ENCODE data around the gene LRRC4C. TPM values are rescaled to one million over a fixed set of nuclear protein-coding genes. Genes with fewer than 3 reads are reported as not detected.
"Not testable (repeated sequence)": the region's sequence is repeated elsewhere in the genome, so short reads cannot be mapped to it uniquely, and the experiment has no call there.

LRRC4C gene
- total RNA-seq, 2 donors from 2014 or later, result 1.3 TPM; not detected in 1

DNA sequence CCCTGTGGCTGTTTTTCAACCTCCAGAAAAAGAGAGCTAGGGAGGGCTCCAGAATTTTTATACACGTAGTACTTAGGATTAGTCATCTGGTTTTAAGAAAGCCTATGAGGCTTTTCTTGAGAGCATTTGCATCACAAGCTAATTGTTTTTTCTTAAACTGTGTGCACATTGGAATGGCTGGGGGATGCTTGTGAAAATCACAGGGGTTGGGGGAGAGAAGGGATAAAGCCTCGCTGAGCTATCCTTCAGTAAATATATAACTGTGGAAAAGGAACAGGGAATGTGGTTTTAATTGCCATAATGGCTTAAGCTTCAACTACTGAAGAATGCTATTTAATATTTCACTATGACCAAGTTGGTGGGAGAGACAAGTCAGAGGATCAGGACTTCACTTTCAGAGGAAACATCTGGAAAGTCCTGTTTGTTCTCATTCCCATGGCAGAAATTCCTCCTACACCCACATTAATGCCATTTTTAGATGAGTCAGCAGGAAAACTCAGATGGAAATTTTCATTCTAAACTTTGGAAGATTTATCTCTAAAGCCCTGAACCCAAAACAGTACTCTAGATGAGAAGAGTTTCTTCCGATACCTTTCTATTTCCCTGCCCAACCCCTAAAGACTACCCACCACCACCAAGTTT lies 591.3 kb downstream of the LRRC4C start:
- TF ChIP-seq, protein P1, sequence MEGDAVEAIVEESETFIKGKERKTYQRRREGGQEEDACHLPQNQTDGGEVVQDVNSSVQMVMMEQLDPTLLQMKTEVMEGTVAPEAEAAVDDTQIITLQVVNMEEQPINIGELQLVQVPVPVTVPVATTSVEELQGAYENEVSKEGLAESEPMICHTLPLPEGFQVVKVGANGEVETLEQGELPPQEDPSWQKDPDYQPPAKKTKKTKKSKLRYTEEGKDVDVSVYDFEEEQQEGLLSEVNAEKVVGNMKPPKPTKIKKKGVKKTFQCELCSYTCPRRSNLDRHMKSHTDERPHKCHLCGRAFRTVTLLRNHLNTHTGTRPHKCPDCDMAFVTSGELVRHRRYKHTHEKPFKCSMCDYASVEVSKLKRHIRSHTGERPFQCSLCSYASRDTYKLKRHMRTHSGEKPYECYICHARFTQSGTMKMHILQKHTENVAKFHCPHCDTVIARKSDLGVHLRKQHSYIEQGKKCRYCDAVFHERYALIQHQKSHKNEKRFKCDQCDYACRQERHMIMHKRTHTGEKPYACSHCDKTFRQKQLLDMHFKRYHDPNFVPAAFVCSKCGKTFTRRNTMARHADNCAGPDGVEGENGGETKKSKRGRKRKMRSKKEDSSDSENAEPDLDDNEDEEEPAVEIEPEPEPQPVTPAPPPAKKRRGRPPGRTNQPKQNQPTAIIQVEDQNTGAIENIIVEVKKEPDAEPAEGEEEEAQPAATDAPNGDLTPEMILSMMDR (IDR thresholded peaks at IDR 0.05), result no peak
- no peak for TF ChIP-seq POLR2A (IDR thresholded peaks at IDR 0.05)
- ATAC-seq (no peak), DNase-seq (no peak)
- Histone ChIP-seq H3K36me3 (replicated peaks in 1 of 2; ENCODE audit: insufficient read depth in 1 of 2, low read depth in 2 of 2) (no peaks in the 10 kb centered on the region), H3K9me3 (no peaks in the 10 kb centered on the region), H3K4me3 (no peak overlapping the region), H3K27me3 (no peaks in the 10 kb centered on the region), H3K27ac (no peak overlapping the region), H3K4me1 (no peaks in the 10 kb centered on the region)
- intact Hi-C loops (cut with DNase I), result no loop called here
- 41% methylated on average over 3 of the region's 3 CpGs for WGBS, 2 donors

DNA sequence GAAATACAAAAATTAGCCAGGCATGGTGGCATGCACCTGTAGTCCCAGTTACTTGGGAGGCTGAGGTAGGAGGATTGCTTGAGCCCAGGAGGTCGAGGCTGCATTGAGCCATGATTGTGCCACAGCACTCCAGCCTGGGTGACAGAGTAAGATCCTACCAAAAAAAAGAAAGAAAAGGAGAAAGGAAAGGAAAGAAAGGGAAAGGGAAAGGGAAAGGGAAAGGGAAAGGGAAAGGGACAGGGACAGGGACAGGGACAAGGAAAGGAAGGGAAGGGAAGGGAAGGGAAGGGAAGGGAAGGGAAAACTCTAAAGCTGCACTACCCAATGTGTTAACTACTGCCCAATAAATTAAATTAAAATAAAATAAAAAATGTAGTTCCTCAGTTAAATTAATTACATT lies 601.7 kb downstream of the LRRC4C start:
- H3K9me3 ChIP-seq; H3K4me3 ChIP-seq; H3K36me3 ChIP-seq (replicated peaks in 1 of 2; ENCODE audit: insufficient read depth in 1 of 2, low read depth in 2 of 2); DNase-seq; H3K27ac ChIP-seq; H3K27me3 ChIP-seq; ATAC-seq; intact Hi-C loops (cut with DNase I); H3K4me1 ChIP-seq: not testable (repeated sequence)
- 33 to 63% methylated on average over 1 of the region's 1 CpG for WGBS, 2 donors

DNA sequence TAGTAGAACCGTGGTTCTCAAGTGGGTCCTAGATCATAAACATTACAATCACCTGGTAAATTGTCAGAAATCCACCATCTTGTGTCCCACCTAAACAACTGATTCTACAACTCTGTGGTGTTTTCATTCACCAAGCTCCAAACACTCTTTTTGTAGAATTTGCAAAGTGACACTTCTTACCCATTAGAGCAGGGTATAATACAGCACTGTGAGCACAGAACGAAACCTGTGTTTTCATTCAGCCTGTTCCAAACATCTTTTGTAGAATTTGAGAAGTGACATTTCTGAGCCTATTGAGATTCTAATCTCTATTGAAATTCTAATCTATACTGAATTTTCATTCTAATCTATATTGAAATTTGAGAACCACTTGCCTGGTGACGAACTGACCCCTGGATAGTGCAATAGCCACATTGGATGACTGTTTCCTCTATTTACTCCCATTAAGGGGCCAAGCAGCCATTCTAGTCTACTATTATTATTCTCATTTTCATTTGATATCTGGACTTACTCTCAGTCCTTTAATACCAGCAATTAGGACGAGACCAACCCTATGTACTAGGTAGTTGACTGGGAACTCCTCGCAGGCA lies 616.6 kb downstream of the LRRC4C start:
- intact Hi-C loops (cut with DNase I), result no loop called here
- Histone ChIP-seq H3K4me1 (no peaks in the 10 kb centered on the region), H3K36me3 (replicated peaks in 1 of 2; ENCODE audit: insufficient read depth in 1 of 2, low read depth in 2 of 2) (no peaks in the 10 kb centered on the region), H3K9me3 (no peaks in the 10 kb centered on the region), H3K4me3 (no peak overlapping the region), H3K27ac (no peak overlapping the region), H3K27me3 (no peaks in the 10 kb centered on the region)
- TF ChIP-seq, protein P1 (IDR thresholded peaks at IDR 0.05), result no peak
- TF ChIP-seq POLR2A (IDR thresholded peaks at IDR 0.05), result no peak
- DNase-seq (no peak), ATAC-seq (no peak)
- 56 to 65% methylated on average over 5 of the region's 5 CpGs for WGBS, 2 donors

DNA sequence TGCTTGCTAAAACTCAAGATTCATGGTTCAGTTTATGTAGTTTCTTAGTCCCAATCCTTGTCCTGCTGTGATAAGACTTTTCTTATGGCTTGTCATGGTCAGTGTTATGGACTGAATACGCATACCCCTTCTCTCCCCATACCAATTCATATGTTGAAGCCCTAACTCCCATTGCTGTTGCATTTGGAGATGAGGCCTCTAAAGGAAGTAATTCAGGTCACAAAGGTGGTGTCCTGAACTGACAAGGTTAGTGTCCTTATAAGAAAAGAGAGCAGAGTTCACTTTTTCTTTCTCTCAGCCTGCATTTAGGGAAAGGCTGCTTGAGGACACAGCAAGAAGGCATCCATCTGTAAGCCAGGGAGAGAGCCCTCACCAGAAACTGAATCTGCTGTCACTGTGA lies 618.2 kb downstream of the LRRC4C start:
- Histone ChIP-seq H3K4me1 (no peaks in the 10 kb centered on the region), H3K4me3 (no peak overlapping the region), H3K36me3 (replicated peaks in 1 of 2; ENCODE audit: insufficient read depth in 1 of 2, low read depth in 2 of 2) (no peaks in the 10 kb centered on the region), H3K9me3 (no peaks in the 10 kb centered on the region), H3K27me3 (no peaks in the 10 kb centered on the region), H3K27ac (no peak overlapping the region)
- WGBS, 2 donors, result 63% methylated on average over 1 of the region's 1 CpG
- DNase-seq (no peak), ATAC-seq (no peak)
- intact Hi-C loops (cut with DNase I), result no loop called here
- TF ChIP-seq, protein P1 (IDR thresholded peaks at IDR 0.05), result no peak
- TF ChIP-seq POLR2A (IDR thresholded peaks at IDR 0.05), result no peak

DNA sequence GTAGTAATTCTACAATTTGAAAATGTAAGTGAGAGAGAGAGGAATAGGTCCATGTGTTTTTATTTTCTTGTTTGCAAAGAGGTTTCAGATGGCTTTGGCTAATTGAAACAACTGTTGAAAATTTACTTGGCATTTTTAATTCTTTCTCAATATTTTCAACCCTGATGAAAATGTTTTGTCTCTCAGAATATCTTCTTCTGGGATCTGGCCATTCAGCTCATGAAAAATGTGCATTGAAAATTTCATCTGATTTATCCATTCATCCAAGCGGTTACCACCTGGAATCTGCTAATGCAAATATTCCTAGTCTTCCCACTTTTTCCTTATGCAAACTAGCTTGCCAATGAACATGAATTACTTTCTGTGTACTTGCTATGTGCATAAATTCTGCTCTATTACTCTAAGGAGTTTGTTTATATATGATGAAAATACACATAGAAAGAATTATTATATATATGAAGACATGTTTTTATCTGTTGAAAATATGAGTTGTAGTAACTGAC lies 621.2 kb downstream of the LRRC4C start:
- intact Hi-C loops (cut with DNase I), result no loop called here
- Histone ChIP-seq H3K9me3 (no peaks in the 10 kb centered on the region), H3K36me3 (replicated peaks in 1 of 2; ENCODE audit: insufficient read depth in 1 of 2, low read depth in 2 of 2) (no peaks in the 10 kb centered on the region), H3K4me1 (no peaks in the 10 kb centered on the region), H3K27ac (no peak overlapping the region), H3K27me3 (no peaks in the 10 kb centered on the region), H3K4me3 (no peak overlapping the region)
- TF ChIP-seq, protein P1 (IDR thresholded peaks at IDR 0.05), result no peak
- no peak for TF ChIP-seq POLR2A (IDR thresholded peaks at IDR 0.05)
- no peak for DNase-seq
- ATAC-seq, result no peak
- WGBS, 2 donors, result 77 to 87% methylated on average over 1 of the region's 1 CpG
